CD4-positive, alpha-beta T cell treated with Interleukin-17A for 1 hour (primary cell): ENCODE data around the gene NIPBL.
"Not testable (repeated sequence)": the region's sequence is repeated elsewhere in the genome, so short reads cannot be mapped to it uniquely, and the experiment has no call there.

ENCODE experiments used
- DNase-seq: peaks from one replicate; pipeline ENCODE4 v3.0.0-alpha.2; 2020

The NIPBL gene

GRCh38 chr5:36878392-36879082, 2.0 kb downstream of the NIPBL start:
- no peak for DNase-seq

GRCh38 chr5:36879274-36880033, 2.9 kb downstream of the NIPBL start:
- DNase-seq, result no peak

GRCh38 chr5:36880761-36881160, 4.2 kb downstream of the NIPBL start:
- DNase-seq, result no peak

GRCh38 chr5:36881304-36881703, 4.7 kb downstream of the NIPBL start:
- DNase-seq, result no peak

- DNase-seq, result no peak
Measured at GRCh38 chr5:36881807-36882206, 5.2 kb downstream of the NIPBL start.

- peak; percentile 10 for DNase-seq
Measured at GRCh38 chr5:36882250-36882649, 5.7 kb downstream of the NIPBL start.

- no peak for DNase-seq
Measured at GRCh38 chr5:36883894-36884462, 7.4 kb downstream of the NIPBL start.

GRCh38 chr5:36885149-36885548, 8.6 kb downstream of the NIPBL start:
- no peak for DNase-seq

GRCh38 chr5:36885566-36886485, 9.3 kb downstream of the NIPBL start:
- no peak for DNase-seq

- DNase-seq, result no peak
Measured at GRCh38 chr5:36886791-36887190, 10.2 kb downstream of the NIPBL start.

GRCh38 chr5:36887532-36887931, 11.0 kb downstream of the NIPBL start:
- no peak for DNase-seq

GRCh38 chr5:36888303-36888702, 11.7 kb downstream of the NIPBL start:
- no peak for DNase-seq

GRCh38 chr5:36889264-36889663, 12.7 kb downstream of the NIPBL start:
- no peak for DNase-seq

- no peak for DNase-seq
Measured at GRCh38 chr5:36891266-36891665, 14.7 kb downstream of the NIPBL start.

- DNase-seq, result not testable (repeated sequence)
Measured at GRCh38 chr5:36892085-36892830, 15.7 kb downstream of the NIPBL start.

- DNase-seq, result no peak
Measured at GRCh38 chr5:36894954-36895353, 18.4 kb downstream of the NIPBL start.

GRCh38 chr5:36896476-36896875, 19.9 kb downstream of the NIPBL start:
- DNase-seq, result no peak

- DNase-seq, result no peak
Measured at GRCh38 chr5:36897616-36898015, 21.0 kb downstream of the NIPBL start.

GRCh38 chr5:36899860-36900259, 23.3 kb downstream of the NIPBL start:
- no peak for DNase-seq

- no peak for DNase-seq
Measured at GRCh38 chr5:36900283-36900682, 23.7 kb downstream of the NIPBL start.

GRCh38 chr5:36901077-36901476, 24.5 kb downstream of the NIPBL start:
- not testable (repeated sequence) for DNase-seq

GRCh38 chr5:36901856-36902255, 25.3 kb downstream of the NIPBL start:
- DNase-seq, result no peak
